NCI-H1105 treated with DMSO at 0.1 percent for 48 hours (cell line): ENCODE measurements around the gene RANBP3.
A peak's percentile ranks its signal among the peaks of the same experiment; 100 is the strongest.
"Not testable (repeated sequence)": the region's sequence is repeated elsewhere in the genome, so short reads cannot be mapped to it uniquely, and the experiment has no call there.

ENCODE experiments used
- DNase-seq: peaks from one replicate; lab custom pipeline; 2025; lab: John Stamatoyannopoulos, UW

RANBP3 gene

GRCh38 chr19:5977785-5978605, at the start of gene RANBP3:
RANBP3 (minus strand) TSS chr19:5978140; CDS start chr19:5978082, 58 bp downstream.
- DNase-seq, result peak; percentile 99

- no peak for DNase-seq
Observed at GRCh38 chr19:6026390-6027227, 48.7 kb upstream of the RANBP3 start.

GRCh38 chr19:6024756-6025155, 46.8 kb upstream of the RANBP3 start:
- not testable (repeated sequence) for DNase-seq

- DNase-seq, result no peak
Observed at GRCh38 chr19:6023936-6024335, 46.0 kb upstream of the RANBP3 start.

- DNase-seq, result no peak
Observed at GRCh38 chr19:6023085-6023682, 45.2 kb upstream of the RANBP3 start.

- no peak for DNase-seq
Observed at GRCh38 chr19:6022570-6023064, 44.7 kb upstream of the RANBP3 start.

GRCh38 chr19:6021878-6022569, 44.1 kb upstream of the RANBP3 start:
- DNase-seq, result peak; percentile 26

- DNase-seq, result peak; percentile 15
Observed at GRCh38 chr19:6020972-6021805, 43.2 kb upstream of the RANBP3 start.

GRCh38 chr19:6020166-6020882, 42.4 kb upstream of the RANBP3 start:
- peak; percentile 53 for DNase-seq

GRCh38 chr19:6018786-6019185, 40.8 kb upstream of the RANBP3 start:
- no peak for DNase-seq

- DNase-seq, result no peak
Observed at GRCh38 chr19:6017576-6017975, 39.6 kb upstream of the RANBP3 start.

- DNase-seq, result no peak
Observed at GRCh38 chr19:6015841-6016545, 38.1 kb upstream of the RANBP3 start.

- DNase-seq, result no peak
Observed at GRCh38 chr19:6014551-6015135, 36.7 kb upstream of the RANBP3 start.

GRCh38 chr19:6012426-6013170, 34.7 kb upstream of the RANBP3 start:
- no peak for DNase-seq

GRCh38 chr19:6011794-6012193, 33.9 kb upstream of the RANBP3 start:
- no peak for DNase-seq

GRCh38 chr19:6011206-6011605, 33.3 kb upstream of the RANBP3 start:
- DNase-seq, result no peak

GRCh38 chr19:6010107-6010506, 32.2 kb upstream of the RANBP3 start:
- no peak for DNase-seq

GRCh38 chr19:6007866-6008265, 29.9 kb upstream of the RANBP3 start:
- DNase-seq, result no peak
